Astrocyte (in vitro differentiated cells and primary cell): Measurements from ENCODE around the gene MRPL27. TPM values are rescaled to one million over a fixed set of nuclear protein-coding genes. Genes with fewer than 3 reads are reported as not detected.

Experiments
- DNase-seq: peaks from one replicate; pipeline ENCODE4 v3.0.0-alpha.2; 2010; ENCODE audit warnings: low read depth
- FAIRE-seq: peaks from 2 replicates; lab custom pipeline; 2011; peaks lifted over from hg19 to GRCh38; lab: Jason Lieb, UNC
- H2AFZ ChIP-seq: 2 replicates; pipeline ENCODE4 v1.6.0; 2012; ENCODE audit warnings: low read depth, low read length, inconsistent platforms
- H3K27ac ChIP-seq: 2 replicates; pipeline ENCODE4 v1.5.1; 2011; ENCODE audit warnings: low read depth, low read length, inconsistent platforms
- H3K27me3 ChIP-seq: 2 replicates; pipeline ENCODE4 v1.6.0; 2011; ENCODE audit warnings: low read length, inconsistent platforms; ENCODE audit not compliant: insufficient read depth
- H3K36me3 ChIP-seq: 2 replicates; pipeline ENCODE4 v1.5.1; 2011; ENCODE audit warnings: low read length, inconsistent platforms; ENCODE audit not compliant: insufficient read depth
- H3K4me1 ChIP-seq: 2 replicates; pipeline ENCODE4 v1.5.1; 2011; ENCODE audit warnings: low read length, inconsistent platforms; ENCODE audit not compliant: insufficient read depth
- H3K4me2 ChIP-seq: 2 replicates; pipeline ENCODE4 v1.6.0; 2012; ENCODE audit warnings: low read length, inconsistent platforms
- H3K4me3 ChIP-seq: 2 replicates; pipeline ENCODE4 v1.5.1; 2011; ENCODE audit warnings: low read depth, mild to moderate bottlenecking, low read length, inconsistent platforms; ENCODE audit not compliant: insufficient read depth
- H3K79me2 ChIP-seq: 2 replicates; pipeline ENCODE4 v1.6.0; 2012; ENCODE audit warnings: mild to moderate bottlenecking, low read length, inconsistent platforms; ENCODE audit not compliant: insufficient read depth
- H3K9ac ChIP-seq: 2 replicates; pipeline ENCODE4 v1.6.0; 2012; ENCODE audit warnings: mild to moderate bottlenecking, low read length, inconsistent platforms
- H3K9me3 ChIP-seq: 2 replicates; pipeline ENCODE4 v1.5.1; 2012; ENCODE audit warnings: low read depth, mild to moderate bottlenecking, low read length, inconsistent platforms; ENCODE audit not compliant: insufficient read depth
- H4K20me1 ChIP-seq: 2 replicates; pipeline ENCODE4 v1.6.0; 2012; ENCODE audit warnings: low read length, inconsistent platforms; ENCODE audit not compliant: insufficient read depth
- H3K27ac Mint-ChIP-seq: one replicate; pipeline ENCODE4 v1.8.0; 2021; ENCODE audit warnings: mild to moderate bottlenecking, mixed read lengths; ENCODE audit not compliant: unreplicated experiment
- H3K27me3 Mint-ChIP-seq: one replicate; pipeline ENCODE4 v1.8.0; 2021; ENCODE audit warnings: low read depth, mixed read lengths; ENCODE audit not compliant: unreplicated experiment
- H3K36me3 Mint-ChIP-seq: one replicate; pipeline ENCODE4 v1.8.0; 2021; ENCODE audit warnings: low read depth, mixed read lengths; ENCODE audit not compliant: unreplicated experiment
- H3K4me1 Mint-ChIP-seq: one replicate; pipeline ENCODE4 v1.8.0; 2021; ENCODE audit warnings: low read depth, mixed read lengths; ENCODE audit not compliant: unreplicated experiment
- H3K4me3 Mint-ChIP-seq: one replicate; pipeline ENCODE4 v1.8.0; 2021; ENCODE audit warnings: mild to moderate bottlenecking, moderate library complexity, mixed read lengths; ENCODE audit not compliant: unreplicated experiment
- H3K9me3 Mint-ChIP-seq: one replicate; pipeline ENCODE4 v1.8.0; 2021; ENCODE audit warnings: mild to moderate bottlenecking, mixed read lengths; ENCODE audit not compliant: unreplicated experiment
- CTCF ChIP-seq: IDR thresholded peaks from 2 replicates; pipeline ENCODE4 v1.5.1; 2011; ENCODE audit warnings: low read depth, mild to moderate bottlenecking, inconsistent platforms, low read length, moderate library complexity; ENCODE audit not compliant: insufficient read depth
- EZH2 ChIP-seq: IDR thresholded peaks from 2 replicates; pipeline ENCODE4 v1.6.1; 2012; ENCODE audit warnings: mild to moderate bottlenecking, low read length, inconsistent platforms; ENCODE audit not compliant: insufficient read depth
- total RNA-seq: library from RNA; stranded (reverse); gene quantifications from 2 replicates; pipeline ENCODE4 v1.2.1, GENCODE V29; 2021

Gene MRPL27
- total RNA-seq, 1 donor from 2014 or later: 57.3 TPM

- peaks cover 18% of the 10 kb centered on the region for H3K4me1 ChIP-seq
- no peak overlapping the region for H3K27ac ChIP-seq
- H3K4me3 ChIP-seq: peak overlapping the region; percentile 97
- H3K79me2 ChIP-seq: peaks cover 30% of the 10 kb centered on the region
- no peak for FAIRE-seq
- Mint-ChIP-seq H3K4me1 (peaks cover 16% of the 10 kb centered on the region), H3K9me3 (no peaks in the 10 kb centered on the region), H3K4me3 (peak overlapping the region; percentile 99), H3K27ac (no peak overlapping the region), H3K27me3 (no peaks in the 10 kb centered on the region), H3K36me3 (peaks cover 6% of the 10 kb centered on the region)
- TF ChIP-seq EZH2 (no peak), CTCF (no peak)
- H2AFZ ChIP-seq: no peak overlapping the region
- peak overlapping the region; percentile 89 for H3K4me2 ChIP-seq
- H3K27me3 ChIP-seq: no peaks in the 10 kb centered on the region
- H3K36me3 ChIP-seq: peaks cover 21% of the 10 kb centered on the region
- H3K9ac ChIP-seq: peak overlapping the region; percentile 98
- peaks cover 19% of the 10 kb centered on the region for H4K20me1 ChIP-seq
- H3K9me3 ChIP-seq: no peaks in the 10 kb centered on the region
- DNase-seq: no peak
Observed at GRCh38 chr17:50373705-50374104, 721 bp upstream of the MRPL27 start.

- Histone ChIP-seq H3K79me2 (peaks cover 30% of the 10 kb centered on the region), H4K20me1 (peaks cover 15% of the 10 kb centered on the region), H3K36me3 (peaks cover 29% of the 10 kb centered on the region), H3K4me3 (peak overlapping the region; percentile 97), H3K27me3 (no peaks in the 10 kb centered on the region), H3K9me3 (no peaks in the 10 kb centered on the region), H3K4me1 (peaks cover 13% of the 10 kb centered on the region), H2AFZ (peak overlapping the region; percentile 98), H3K27ac (peak overlapping the region; percentile 99), H3K9ac (peak overlapping the region; percentile 98), H3K4me2 (peak overlapping the region; percentile 89)
- H3K4me3 Mint-ChIP-seq: peak overlapping the region; percentile 99
- H3K9me3 Mint-ChIP-seq: no peaks in the 10 kb centered on the region
- DNase-seq (no peak), FAIRE-seq (no peak)
- TF ChIP-seq CTCF (no peak), EZH2 (no peak)
- H3K27ac Mint-ChIP-seq: peak overlapping the region; percentile 99
- no peaks in the 10 kb centered on the region for H3K27me3 Mint-ChIP-seq
- peaks cover 12% of the 10 kb centered on the region for H3K36me3 Mint-ChIP-seq
- peaks cover 12% of the 10 kb centered on the region for H3K4me1 Mint-ChIP-seq
Observed at GRCh38 chr17:50372222-50372757, 694 bp downstream of the MRPL27 start.

- Mint-ChIP-seq H3K36me3 (peaks cover 12% of the 10 kb centered on the region), H3K4me3 (peak overlapping the region; percentile 99), H3K4me1 (peaks cover 12% of the 10 kb centered on the region), H3K27me3 (no peaks in the 10 kb centered on the region), H3K9me3 (no peaks in the 10 kb centered on the region), H3K27ac (no peak overlapping the region)
- Histone ChIP-seq H3K4me3 (peak overlapping the region; percentile 97), H3K4me2 (peak overlapping the region; percentile 89), H3K4me1 (peaks cover 13% of the 10 kb centered on the region), H2AFZ (no peak overlapping the region), H3K27ac (no peak overlapping the region), H4K20me1 (peaks cover 15% of the 10 kb centered on the region), H3K9ac (no peak overlapping the region), H3K79me2 (peaks cover 30% of the 10 kb centered on the region), H3K9me3 (no peaks in the 10 kb centered on the region), H3K36me3 (peaks cover 29% of the 10 kb centered on the region), H3K27me3 (no peaks in the 10 kb centered on the region)
- FAIRE-seq (no peak), DNase-seq (no peak)
- TF ChIP-seq CTCF (no peak), EZH2 (no peak)
Observed at GRCh38 chr17:50371526-50371925, 1.5 kb downstream of the MRPL27 start.
